Ishikawa (cell line): ENCODE data around the gene LRWD1.

Experiments
- CEBPB ChIP-seq: IDR thresholded peaks from 2 replicates; pipeline ENCODE4 v1.6.1; 2012
- CREB1 ChIP-seq: IDR thresholded peaks from 2 replicates; pipeline ENCODE4 v1.6.1; 2012; ENCODE audit warnings: low read depth
- EGR1 ChIP-seq: IDR thresholded peaks from 2 replicates; pipeline ENCODE4 v1.6.1; 2012
- EP300 ChIP-seq: IDR thresholded peaks from 2 replicates; pipeline ENCODE4 v1.6.1; 2012; ENCODE audit warnings: borderline replicate concordance
- FOXM1 ChIP-seq: IDR thresholded peaks from 2 replicates; pipeline ENCODE4 v1.6.1; 2012; ENCODE audit warnings: low read depth, borderline replicate concordance
- NFIC ChIP-seq: IDR thresholded peaks from 2 replicates; pipeline ENCODE4 v1.6.1; 2012
- RAD21 ChIP-seq: IDR thresholded peaks from 2 replicates; pipeline ENCODE4 v1.6.1; 2012; ENCODE audit warnings: low read depth
- TAF1 ChIP-seq: IDR thresholded peaks from 2 replicates; pipeline ENCODE4 v1.6.1; 2012; ENCODE audit warnings: low read depth, mild to moderate bottlenecking
- TCF12 ChIP-seq: IDR thresholded peaks from 2 replicates; pipeline ENCODE4 v1.6.1; 2012; ENCODE audit warnings: low read depth
- TEAD4 ChIP-seq: IDR thresholded peaks from 2 replicates; pipeline ENCODE4 v1.6.1; 2012
- YY1 ChIP-seq: IDR thresholded peaks from 2 replicates; pipeline ENCODE4 v1.6.1; 2012; ENCODE audit warnings: low read depth
- ZBTB7A ChIP-seq: IDR thresholded peaks from 2 replicates; pipeline ENCODE4 v1.6.1; 2012; ENCODE audit warnings: low read depth
- TF ChIP-seq, protein P1 (sequence below): IDR thresholded peaks from 2 replicates; pipeline ENCODE4 v1.6.1; 2012
- TF ChIP-seq, protein P2 (sequence below): IDR thresholded peaks from 2 replicates; pipeline ENCODE4 v1.6.1; 2012
- TF ChIP-seq, protein P3 (sequence below): IDR thresholded peaks from 2 replicates; pipeline ENCODE4 v1.6.1; 2012; ENCODE audit warnings: low read depth, mild to moderate bottlenecking

LRWD1 gene

DNA sequence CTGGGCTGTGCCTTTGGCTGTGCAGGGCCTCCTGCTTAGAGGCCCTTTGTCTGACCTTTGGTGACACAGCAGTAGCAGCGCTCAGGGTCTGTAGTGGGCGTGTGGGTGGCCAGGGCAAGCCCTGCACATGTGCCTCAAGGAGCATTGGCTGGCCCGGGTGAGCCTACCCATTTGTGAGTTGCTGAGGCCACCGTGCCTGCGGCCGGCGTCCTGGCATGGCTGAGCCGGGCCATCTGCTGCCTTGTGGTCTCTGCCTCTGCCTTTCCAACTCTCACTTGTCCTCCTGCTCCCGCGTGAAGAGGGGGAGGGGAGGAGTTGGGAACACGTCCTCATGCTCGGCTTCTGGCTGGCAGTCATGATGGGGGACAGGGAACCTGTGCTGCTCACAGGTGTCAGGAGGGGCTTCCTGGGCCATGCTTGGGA lies 40.6 kb upstream of the LRWD1 start:
- TF ChIP-seq TCF12 (no peak), RAD21 (no peak)
- TF ChIP-seq, protein P1, sequence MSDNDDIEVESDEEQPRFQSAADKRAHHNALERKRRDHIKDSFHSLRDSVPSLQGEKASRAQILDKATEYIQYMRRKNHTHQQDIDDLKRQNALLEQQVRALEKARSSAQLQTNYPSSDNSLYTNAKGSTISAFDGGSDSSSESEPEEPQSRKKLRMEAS = no peak

DNA sequence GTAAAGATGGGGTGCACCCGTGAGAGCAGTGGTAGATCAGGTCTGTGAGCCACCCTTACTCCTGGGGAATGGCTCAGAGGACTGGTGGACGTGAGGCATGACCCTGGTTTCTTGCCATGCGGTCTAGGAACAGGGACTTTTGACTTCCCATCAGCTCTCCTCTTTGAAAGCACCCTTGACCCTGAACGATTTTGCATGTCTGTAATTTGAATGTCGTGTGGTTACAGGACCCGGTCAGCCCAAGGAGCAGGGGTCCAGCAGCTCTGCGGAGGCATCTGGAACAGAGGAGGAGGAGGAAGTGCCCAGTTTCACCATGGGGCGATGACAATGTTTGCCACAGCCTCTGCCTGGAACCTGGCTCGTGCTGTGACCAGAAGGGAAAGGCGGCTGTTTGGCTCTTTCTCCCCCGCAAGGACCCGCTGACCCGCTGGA lies 40.0 kb upstream of the LRWD1 start:
- TF ChIP-seq, protein P2, sequence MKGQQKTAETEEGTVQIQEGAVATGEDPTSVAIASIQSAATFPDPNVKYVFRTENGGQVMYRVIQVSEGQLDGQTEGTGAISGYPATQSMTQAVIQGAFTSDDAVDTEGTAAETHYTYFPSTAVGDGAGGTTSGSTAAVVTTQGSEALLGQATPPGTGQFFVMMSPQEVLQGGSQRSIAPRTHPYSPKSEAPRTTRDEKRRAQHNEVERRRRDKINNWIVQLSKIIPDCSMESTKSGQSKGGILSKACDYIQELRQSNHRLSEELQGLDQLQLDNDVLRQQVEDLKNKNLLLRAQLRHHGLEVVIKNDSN = no peak
- TF ChIP-seq YY1 = no peak
- TF ChIP-seq FOXM1 = no peak
- TF ChIP-seq, protein P1 = no peak
- no peak for TF ChIP-seq EP300
- no peak for TF ChIP-seq RAD21
- no peak for TF ChIP-seq CEBPB
- no peak for TF ChIP-seq TAF1
- TF ChIP-seq CREB1 = no peak
- TF ChIP-seq, protein P3, sequence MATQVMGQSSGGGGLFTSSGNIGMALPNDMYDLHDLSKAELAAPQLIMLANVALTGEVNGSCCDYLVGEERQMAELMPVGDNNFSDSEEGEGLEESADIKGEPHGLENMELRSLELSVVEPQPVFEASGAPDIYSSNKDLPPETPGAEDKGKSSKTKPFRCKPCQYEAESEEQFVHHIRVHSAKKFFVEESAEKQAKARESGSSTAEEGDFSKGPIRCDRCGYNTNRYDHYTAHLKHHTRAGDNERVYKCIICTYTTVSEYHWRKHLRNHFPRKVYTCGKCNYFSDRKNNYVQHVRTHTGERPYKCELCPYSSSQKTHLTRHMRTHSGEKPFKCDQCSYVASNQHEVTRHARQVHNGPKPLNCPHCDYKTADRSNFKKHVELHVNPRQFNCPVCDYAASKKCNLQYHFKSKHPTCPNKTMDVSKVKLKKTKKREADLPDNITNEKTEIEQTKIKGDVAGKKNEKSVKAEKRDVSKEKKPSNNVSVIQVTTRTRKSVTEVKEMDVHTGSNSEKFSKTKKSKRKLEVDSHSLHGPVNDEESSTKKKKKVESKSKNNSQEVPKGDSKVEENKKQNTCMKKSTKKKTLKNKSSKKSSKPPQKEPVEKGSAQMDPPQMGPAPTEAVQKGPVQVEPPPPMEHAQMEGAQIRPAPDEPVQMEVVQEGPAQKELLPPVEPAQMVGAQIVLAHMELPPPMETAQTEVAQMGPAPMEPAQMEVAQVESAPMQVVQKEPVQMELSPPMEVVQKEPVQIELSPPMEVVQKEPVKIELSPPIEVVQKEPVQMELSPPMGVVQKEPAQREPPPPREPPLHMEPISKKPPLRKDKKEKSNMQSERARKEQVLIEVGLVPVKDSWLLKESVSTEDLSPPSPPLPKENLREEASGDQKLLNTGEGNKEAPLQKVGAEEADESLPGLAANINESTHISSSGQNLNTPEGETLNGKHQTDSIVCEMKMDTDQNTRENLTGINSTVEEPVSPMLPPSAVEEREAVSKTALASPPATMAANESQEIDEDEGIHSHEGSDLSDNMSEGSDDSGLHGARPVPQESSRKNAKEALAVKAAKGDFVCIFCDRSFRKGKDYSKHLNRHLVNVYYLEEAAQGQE = no peak
- TF ChIP-seq EGR1 = no peak
- no peak for TF ChIP-seq ZBTB7A
- no peak for TF ChIP-seq TCF12
- TF ChIP-seq NFIC = no peak
- TF ChIP-seq TEAD4 = no peak

DNA sequence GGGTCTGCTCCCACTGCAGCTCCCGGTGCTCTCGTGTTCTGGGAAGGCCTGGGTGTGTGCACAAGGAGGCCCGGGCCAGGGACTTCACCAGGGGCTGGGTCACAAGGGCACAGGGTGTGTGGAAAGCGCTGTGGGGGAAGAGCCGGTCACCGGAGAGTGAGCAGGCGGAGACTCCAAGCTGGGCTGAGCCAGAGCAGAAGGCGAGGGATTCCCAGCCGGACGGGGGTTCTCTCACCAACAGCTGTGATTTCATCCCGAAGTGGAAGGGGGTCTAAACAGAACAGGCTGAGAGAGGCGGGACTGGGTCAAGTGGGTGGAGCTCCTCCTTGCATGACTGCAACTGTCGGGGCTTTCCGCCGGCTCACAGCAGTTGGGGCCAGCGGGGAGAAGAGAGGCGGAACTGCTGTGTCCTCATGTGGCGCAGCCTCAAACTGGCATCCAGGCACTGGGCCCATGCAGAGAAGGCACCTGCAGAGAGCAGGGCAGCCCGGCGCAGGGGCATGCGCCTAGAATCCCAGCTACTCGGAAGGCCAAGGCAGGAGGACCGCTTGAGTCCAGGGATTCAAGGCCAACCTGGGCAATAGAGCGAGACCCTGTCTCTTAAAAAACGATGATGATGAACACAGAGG lies 39.0 kb upstream of the LRWD1 start:
- TF ChIP-seq TCF12 (no peak), EGR1 (no peak), EP300 (no peak), CREB1 (no peak), FOXM1 (no peak), CEBPB (no peak), YY1 (no peak), TAF1 (no peak), ZBTB7A (no peak), RAD21 (no peak), TEAD4 (no peak), NFIC (no peak)
- TF ChIP-seq, protein P1 = no peak
- TF ChIP-seq, protein P2 = no peak

DNA sequence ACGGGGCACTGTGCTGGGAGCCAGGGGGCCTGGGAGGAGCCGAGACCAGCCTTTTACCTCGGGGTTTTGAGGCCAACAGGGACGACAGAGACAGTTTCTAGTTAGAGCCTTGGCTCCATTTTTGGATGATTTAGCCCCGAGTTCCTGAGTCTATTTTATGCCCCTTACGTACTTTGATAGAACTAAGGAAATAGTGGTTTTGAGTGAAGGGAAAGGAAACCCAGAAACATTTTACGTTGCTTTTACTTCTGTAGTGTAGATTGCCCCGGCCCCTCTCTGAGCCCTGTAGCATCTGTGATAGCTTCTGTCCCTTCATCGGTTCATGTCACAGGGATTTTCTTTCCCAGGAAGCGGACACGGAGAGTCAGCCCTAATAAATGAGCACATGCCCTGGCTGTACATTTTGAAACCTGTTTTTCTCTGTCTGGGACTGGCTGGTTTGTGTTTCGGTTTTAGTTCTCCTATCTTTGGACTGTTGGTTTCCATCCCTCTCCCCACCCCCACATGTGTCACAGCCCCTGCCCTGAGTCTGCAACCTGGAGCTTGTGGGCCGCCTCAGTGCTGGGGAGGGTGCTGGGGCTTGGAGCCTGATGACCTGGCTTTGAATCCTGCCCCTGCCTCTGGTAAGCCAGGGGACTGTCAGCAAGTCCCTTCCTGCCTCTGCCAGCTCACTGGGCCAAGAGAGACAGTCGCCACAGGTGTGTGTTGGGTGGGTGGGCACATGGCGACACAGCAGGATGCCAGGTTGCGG lies 38.3 kb upstream of the LRWD1 start:
- TF ChIP-seq RAD21 (no peak), FOXM1 (no peak), EGR1 (no peak), TAF1 (no peak), YY1 (no peak), CREB1 (no peak), TEAD4 (no peak), NFIC (no peak), ZBTB7A (no peak), EP300 (no peak)
- TF ChIP-seq, protein P1 = no peak
- TF ChIP-seq, protein P2 = no peak

DNA sequence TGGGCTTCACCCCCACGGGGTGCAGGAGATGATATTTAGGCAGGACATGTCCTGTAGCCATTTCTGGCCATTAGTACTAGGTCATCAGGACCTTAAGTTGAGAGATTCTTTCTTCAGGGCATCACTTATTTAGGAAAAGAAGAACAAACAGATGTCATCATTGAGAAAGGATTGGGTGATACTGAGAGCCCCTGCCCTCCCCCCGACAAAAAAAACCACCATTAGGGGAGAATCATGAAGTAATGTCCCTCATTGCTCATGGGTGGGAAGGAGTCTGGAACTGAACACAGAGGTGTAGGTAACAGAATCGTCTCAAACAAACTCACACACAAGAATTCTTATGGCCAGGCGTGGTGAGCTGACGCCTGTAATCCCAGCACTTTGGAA lies 37.8 kb upstream of the LRWD1 start:
- TF ChIP-seq, protein P3 = no peak
- TF ChIP-seq TAF1 (no peak), TCF12 (no peak), EP300 (no peak), FOXM1 (no peak), TEAD4 (no peak), YY1 (no peak), CEBPB (no peak), ZBTB7A (no peak), RAD21 (no peak), NFIC (no peak), EGR1 (no peak), CREB1 (no peak)
- TF ChIP-seq, protein P1 = no peak
- TF ChIP-seq, protein P2 = no peak
